ENCODE measurements around the gene PDXP. TPM values are rescaled to one million over a fixed set of nuclear protein-coding genes. Genes with fewer than 3 reads are reported as not detected.
A peak's percentile ranks its signal among the peaks of the same experiment; 100 is the strongest.
"Not testable (repeated sequence)": the region's sequence is repeated elsewhere in the genome, so short reads cannot be mapped to it uniquely, and the experiment has no call there.

The PDXP gene
- total RNA-seq (2021; ENCODE audit: unreplicated experiment) (17.6 TPM), Bru-seq, nascent RNA (percentile 41 among the genes with signal in this experiment), BruChase-seq, experiment 1, labeled RNA remaining after a 2-hour chase (percentile 54 among the genes with signal in this experiment), BruChase-seq, experiment 2, labeled RNA remaining after a 6-hour chase (percentile 57 among the genes with signal in this experiment)
- polyA plus RNA-seq (2012; ENCODE audit: insufficient read length) = 14.6 TPM
- long read RNA-seq, transcript PDXP-201 (2 exons, 2,010 nt) = major isoform, 52 of 57 reads
- long read RNA-seq, partial matches to known transcripts = 0 of 57 reads
- long read RNA-seq, other reads (novel, unspliced or antisense) = 5 of 57 reads

GRCh38 chr22:37658133-37659065 is at the start of gene PDXP:
TSS of gene PDXP (plus strand) at chr22:37658723. CDS start at chr22:37658783, 60 bp downstream.
- peaks cover 17% of the 10 kb centered on the region for H3K4me1 ChIP-seq (ENCODE audit: control insufficient read depth, insufficient read depth, low read length)
- in situ Hi-C loops (cut with HindIII; ENCODE audit: low pct_unique_long_range_greater_than_20kb, low sequenced_read_pairs) = no loop called here
- DNase-seq (ENCODE audit: low read depth, low spot score) = peak; percentile 96
- TF ChIP-seq SIN3A (IDR thresholded peaks at IDR 0.05; ENCODE audit: borderline replicate concordance, insufficient read depth, low read depth, low read length) = 0 out of 2 replicates have a peak, but pooled peaks have one; percentile 53
- TF ChIP-seq CTCF (IDR thresholded peaks at IDR 0.05) = no peak
- peak; percentile 97 for ATAC-seq
- H3K36me3 ChIP-seq (ENCODE audit: control insufficient read depth, insufficient read depth, low read length) = no peaks in the 10 kb centered on the region
- ChIA-PET CTCF (interaction anchor here (1.8 to 1.9 kb wide), 2 partner anchors 15 to 23 kb away, joined by 8 to 14 read pairs; no protein-coding TSS in a partner anchor), POLR2A (interaction anchor here (0.6 kb wide), 1 partner anchor 16 kb away, joined by 7 read pairs; no protein-coding TSS in a partner anchor)
- no peaks in the 10 kb centered on the region for H3K9me3 ChIP-seq (ENCODE audit: control insufficient read depth, insufficient read depth, low read depth, low read length)
- H3K4me3 ChIP-seq (ENCODE audit: low read depth in 2 of 2, low read length in 2 of 2) = peak within 1 kb of the TSS; percentile 69 to 88
- peak within 1 kb of the TSS; percentile 93 for H3K27ac ChIP-seq (ENCODE audit: low read length)
- no TSS peak for BruUV-seq (replicated peaks)
- no peaks in the 10 kb centered on the region for H3K27me3 ChIP-seq (ENCODE audit: control insufficient read depth, insufficient read depth, low read length)
- intact Hi-C loops (cut with micrococcal nuclease; ENCODE audit: unreplicated experiment) = no loop called here

- no peak for TF ChIP-seq TCF7L2 (IDR thresholded peaks at IDR 0.05; ENCODE audit: low read depth, low read length)
- TF ChIP-seq REST (IDR thresholded peaks at IDR 0.05; ENCODE audit: insufficient read depth in 1 of 2, low read depth in 2 of 2, low read length in 1 of 2) = no peak
- TF ChIP-seq SIN3A (IDR thresholded peaks at IDR 0.05; ENCODE audit: borderline replicate concordance, insufficient read depth, low read depth, low read length) = no peak
- no peak for TF ChIP-seq CTCF (IDR thresholded peaks at IDR 0.05)
- TF ChIP-seq POLR2AphosphoS5 (IDR thresholded peaks at IDR 0.05; ENCODE audit: low read depth, low read length) = no peak
- no peak for DNase-seq (ENCODE audit: low read depth, low spot score)
- Histone ChIP-seq H3K36me3 (ENCODE audit: control insufficient read depth, insufficient read depth, low read length) (peaks cover 7% of the 10 kb centered on the region; the same call in 1 of the 2 replicates), H3K4me3 (ENCODE audit: low read depth in 2 of 2, low read length in 2 of 2) (peak overlapping the region; percentile 68 to 74), H3K4me1 (ENCODE audit: control insufficient read depth, insufficient read depth, low read length) (peaks cover 3% of the 10 kb centered on the region), H3K9me3 (ENCODE audit: control insufficient read depth, insufficient read depth, low read depth, low read length) (no peaks in the 10 kb centered on the region), H3K27ac (ENCODE audit: low read length) (peak overlapping the region; percentile 81), H3K27me3 (ENCODE audit: control insufficient read depth, insufficient read depth, low read length) (no peaks in the 10 kb centered on the region)
- CTCF ChIA-PET = no interaction called here
- no peak for ATAC-seq
- intact Hi-C loops (cut with micrococcal nuclease; ENCODE audit: unreplicated experiment) (no loop called here), in situ Hi-C loops (cut with HindIII; ENCODE audit: low pct_unique_long_range_greater_than_20kb, low sequenced_read_pairs) (no loop called here)
- POLR2A ChIA-PET = no interaction called here
- no TSS peak for BruUV-seq (replicated peaks)
These were observed 49.0 kb upstream of the PDXP start for GRCh38 chr22:37609240-37610152.

GRCh38 chr22:37610153-37610475 is 48.4 kb upstream of the PDXP start:
- BruUV-seq (replicated peaks); CTCF ChIA-PET; H3K27me3 ChIP-seq (ENCODE audit: control insufficient read depth, insufficient read depth, low read length); H3K4me1 ChIP-seq (ENCODE audit: control insufficient read depth, insufficient read depth, low read length); intact Hi-C loops (cut with micrococcal nuclease; ENCODE audit: unreplicated experiment); in situ Hi-C loops (cut with HindIII; ENCODE audit: low pct_unique_long_range_greater_than_20kb, low sequenced_read_pairs); POLR2A ChIA-PET; ATAC-seq; DNase-seq (ENCODE audit: low read depth, low spot score); H3K9me3 ChIP-seq (ENCODE audit: control insufficient read depth, insufficient read depth, low read depth, low read length); H3K36me3 ChIP-seq (ENCODE audit: control insufficient read depth, insufficient read depth, low read length): not testable (repeated sequence)
- peak overlapping the region in 1 of 2 experiments; percentile 74; a peak in 2 of 4 replicates for H3K4me3 ChIP-seq (ENCODE audit: low read depth in 2 of 2, low read length in 2 of 2)
- H3K27ac ChIP-seq (ENCODE audit: low read length) = peak overlapping the region; percentile 81

Measured in Panc1 (cell line).